MM.1S (cell line): ENCODE results near the gene ILF2.

Experiments used
- DNase-seq: peaks from one replicate; pipeline ENCODE4 v3.0.0-alpha.2; 2015
- H2AFZ ChIP-seq: fragments of 300-600 bp; sonication (generic); 2 replicates; pipeline ENCODE4 v1.6.0; 2016; ENCODE audit warnings: antibody characterized with exemption, low read length
- H3F3A ChIP-seq: fragments of 300-600 bp; sonication (generic); 2 replicates; pipeline ENCODE4 v1.6.1; 2016; ENCODE audit warnings: mild to moderate bottlenecking, antibody characterized with exemption, low read length, moderate library complexity, mixed read lengths; ENCODE audit not compliant: insufficient read depth
- H3K27ac ChIP-seq: fragments of 300-600 bp; sonication (generic); 2 replicates; pipeline ENCODE4 v1.5.1; 2016; ENCODE audit warnings: mild to moderate bottlenecking, low read length
- H3K27me3 ChIP-seq: fragments of 300-600 bp; sonication (generic); replicated peaks from 2 replicates; pipeline ENCODE4 v1.6.0; 2016; ENCODE audit warnings: low read length; ENCODE audit not compliant: insufficient read depth
- H3K36me3 ChIP-seq: fragments of 300-600 bp; sonication (generic); replicated peaks from 2 replicates; pipeline ENCODE4 v1.6.1; 2016; ENCODE audit warnings: mild to moderate bottlenecking, low read length, mixed read lengths; ENCODE audit not compliant: insufficient read depth
- H3K4me1 ChIP-seq: fragments of 300-600 bp; sonication (generic); 2 replicates; pipeline ENCODE4 v1.6.1; 2016; ENCODE audit warnings: low read length, mixed read lengths
- H3K4me2 ChIP-seq: fragments of 300-600 bp; sonication (generic); 2 replicates; pipeline ENCODE4 v1.6.0; 2016; ENCODE audit warnings: low read depth, low read length
- H3K4me3 ChIP-seq: fragments of 300-600 bp; sonication (generic); 2 replicates; pipeline ENCODE4 v1.5.1; 2016; ENCODE audit warnings: low read length, mixed read lengths
- H3K79me2 ChIP-seq: fragments of 300-600 bp; sonication (generic); 2 replicates; pipeline ENCODE4 v1.6.1; 2016; ENCODE audit warnings: mixed run types, low read length, mixed read lengths
- H3K9ac ChIP-seq: fragments of 300-600 bp; sonication (generic); 2 replicates; pipeline ENCODE4 v1.6.1; 2016; ENCODE audit warnings: low read length, mixed read lengths
- H3K9me2 ChIP-seq: fragments of 300-600 bp; sonication (generic); replicated peaks from 2 replicates; pipeline ENCODE4 v1.6.1; 2016; ENCODE audit warnings: mild to moderate bottlenecking, low read length, mixed read lengths; ENCODE audit not compliant: insufficient read depth
- H3K9me3 ChIP-seq: fragments of 300-600 bp; sonication (generic); replicated peaks from 2 replicates; pipeline ENCODE4 v1.6.1; 2016; ENCODE audit warnings: mild to moderate bottlenecking, low read length, mixed read lengths; ENCODE audit not compliant: insufficient read depth
- H4K20me1 ChIP-seq: fragments of 300-600 bp; sonication (generic); 2 replicates; pipeline ENCODE4 v1.6.1; 2016; ENCODE audit warnings: mild to moderate bottlenecking, low read length, moderate library complexity, mixed read lengths; ENCODE audit not compliant: insufficient read depth
- CTCF ChIP-seq: fragments of 300-600 bp; sonication (generic); IDR thresholded peaks from 2 replicates; pipeline ENCODE4 v1.5.1; 2016; ENCODE audit warnings: antibody characterized with exemption, low read length, mixed read lengths
- EZH2 ChIP-seq: fragments of 300-600 bp; sonication (generic); optimal IDR thresholded peaks from 2 replicates; pipeline ENCODE3; 2017; ENCODE audit warnings: low read depth, mild to moderate bottlenecking, antibody characterized with exemption, low read length, mixed read lengths
- EZH2phosphoT487 ChIP-seq: fragments of 300-600 bp; sonication (generic); IDR thresholded peaks from 2 replicates; pipeline ENCODE4 v1.6.1; 2018; ENCODE audit warnings: antibody characterized with exemption, low read length

The ILF2 gene

DNA sequence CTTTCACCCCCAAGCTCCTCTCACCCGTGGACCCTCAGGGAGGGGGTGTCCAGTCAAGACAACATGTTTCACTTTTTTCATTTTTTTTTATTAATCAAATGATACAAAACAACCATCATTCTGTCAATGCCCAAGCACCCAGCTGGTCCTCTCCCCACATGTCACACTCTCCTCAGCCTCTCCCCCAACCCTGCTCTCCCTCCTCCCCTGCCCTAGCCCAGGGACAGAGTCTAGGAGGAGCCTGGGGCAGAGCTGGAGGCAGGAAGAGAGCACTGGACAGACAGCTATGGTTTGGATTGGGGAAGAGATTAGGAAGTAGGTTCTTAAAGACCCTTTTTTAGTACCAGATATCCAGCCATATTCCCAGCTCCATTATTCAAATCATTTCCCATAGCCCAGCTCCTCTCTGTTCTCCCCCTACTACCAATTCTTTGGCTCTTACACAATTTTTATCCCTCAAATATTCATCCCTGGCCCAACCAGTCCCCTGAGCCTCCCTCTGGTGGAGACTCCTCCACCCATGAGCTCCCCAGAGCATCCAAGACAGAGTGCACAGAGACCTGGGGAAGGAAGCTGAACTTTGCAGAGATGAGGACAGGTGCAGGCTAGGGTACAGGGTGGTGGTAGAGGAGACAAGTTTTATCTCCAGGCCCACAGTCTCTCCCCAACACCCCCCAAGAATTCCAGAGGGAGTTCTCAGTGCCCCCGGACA is 56.4 kb downstream of the ILF2 start:
- TF ChIP-seq CTCF (no peak), EZH2 (no peak), EZH2phosphoT487 (no peak)
- Histone ChIP-seq H3K9me3 (no peaks in the 10 kb centered on the region), H3F3A (no peaks in the 10 kb centered on the region), H3K4me1 (no peaks in the 10 kb centered on the region; the same call in 1 of the 2 replicates), H3K36me3 (no peaks in the 10 kb centered on the region), H3K27ac (no peak overlapping the region), H3K9me2 (no peaks in the 10 kb centered on the region), H3K79me2 (no peaks in the 10 kb centered on the region), H3K4me2 (no peak overlapping the region), H3K9ac (no peak overlapping the region), H3K4me3 (no peak overlapping the region), H3K27me3 (no peaks in the 10 kb centered on the region), H4K20me1 (no peaks in the 10 kb centered on the region), H2AFZ (no peak overlapping the region)
- DNase-seq: no peak

DNA sequence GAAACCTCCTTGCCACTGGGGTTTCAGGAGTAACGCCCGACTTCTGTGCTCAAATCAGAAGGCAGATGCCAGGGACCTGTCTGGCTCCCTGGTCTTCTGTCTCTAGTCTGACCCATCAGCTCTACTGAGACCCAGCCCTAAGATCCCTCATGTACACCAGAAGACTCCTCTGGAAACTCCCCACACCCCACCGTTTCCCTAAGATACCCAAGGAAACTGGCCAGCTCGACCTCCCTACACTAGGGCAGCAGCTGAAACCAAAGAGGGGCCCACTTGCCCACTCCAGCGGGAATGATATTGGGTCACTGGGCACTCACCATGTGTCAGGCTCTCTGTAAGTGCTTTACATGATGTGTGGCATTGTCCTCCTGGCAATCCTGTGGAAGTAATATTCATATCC is 57.4 kb downstream of the ILF2 start:
- TF ChIP-seq EZH2phosphoT487 (no peak), EZH2 (no peak), CTCF (no peak)
- H3K27ac ChIP-seq: no peak overlapping the region
- DNase-seq: no peak
- no peak overlapping the region for H2AFZ ChIP-seq
- H3K27me3 ChIP-seq: no peaks in the 10 kb centered on the region
- no peaks in the 10 kb centered on the region for H3F3A ChIP-seq
- no peaks in the 10 kb centered on the region; the same call in 1 of the 2 replicates for H3K4me1 ChIP-seq
- no peaks in the 10 kb centered on the region for H3K79me2 ChIP-seq
- H4K20me1 ChIP-seq: no peaks in the 10 kb centered on the region
- H3K9me3 ChIP-seq: no peaks in the 10 kb centered on the region
- H3K4me3 ChIP-seq: no peak overlapping the region
- no peaks in the 10 kb centered on the region for H3K36me3 ChIP-seq
- H3K4me2 ChIP-seq: no peak overlapping the region
- no peak overlapping the region for H3K9ac ChIP-seq
- H3K9me2 ChIP-seq: no peaks in the 10 kb centered on the region

DNA sequence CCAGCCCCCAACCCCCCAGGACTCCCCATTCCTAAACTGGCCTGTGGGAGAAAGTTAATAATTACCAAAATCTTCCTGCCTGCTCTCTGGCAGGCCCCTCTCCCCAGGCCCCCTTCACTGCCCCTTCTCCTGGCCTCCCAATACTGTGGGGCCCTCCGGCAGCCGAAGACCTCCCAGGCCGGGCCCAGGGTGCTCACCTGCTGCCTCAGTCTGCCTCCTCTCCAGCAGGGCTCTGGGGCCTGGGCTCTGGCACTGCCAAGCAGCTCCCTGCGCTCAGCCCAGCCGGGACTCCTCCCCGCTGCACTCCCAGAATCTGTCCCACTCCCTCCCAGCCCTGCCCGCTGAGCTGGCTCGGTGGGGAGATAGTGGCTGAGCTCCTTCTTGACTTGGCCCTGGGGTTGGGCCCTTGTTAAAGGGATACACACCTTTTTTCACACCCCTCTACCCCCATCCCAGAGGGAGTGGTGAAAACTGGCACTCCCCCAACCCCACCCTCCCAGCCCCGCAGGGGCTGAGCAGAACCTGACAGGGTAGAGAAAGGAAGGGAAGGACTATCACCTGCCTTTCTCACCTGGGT is 58.0 kb downstream of the ILF2 start, which contains the start of gene S100A16:
S100A16 (minus strand) TSS at position 383 of the 577 bp plus-strand sequence. CDS start 4,986 bp downstream, outside the sequence.
- no peak for DNase-seq
- TF ChIP-seq EZH2: no peak
- no peak for TF ChIP-seq EZH2phosphoT487
- no peak for TF ChIP-seq CTCF
- Histone ChIP-seq H3K9me2 (no peaks in the 10 kb centered on the region), H2AFZ (no peak within 1 kb of the TSS), H3F3A (no peaks in the 10 kb centered on the region), H3K4me1 (no peaks in the 10 kb centered on the region; the same call in 1 of the 2 replicates), H4K20me1 (no peaks in the 10 kb centered on the region), H3K4me2 (no peak within 1 kb of the TSS), H3K36me3 (no peaks in the 10 kb centered on the region), H3K27ac (no peak within 1 kb of the TSS), H3K27me3 (no peaks in the 10 kb centered on the region), H3K9ac (no peak within 1 kb of the TSS), H3K9me3 (no peaks in the 10 kb centered on the region), H3K79me2 (no peaks in the 10 kb centered on the region), H3K4me3 (no peak within 1 kb of the TSS)
